T-cell (primary cell): ENCODE data around the gene FBXW7. TPM values are rescaled to one million over a fixed set of nuclear protein-coding genes. Genes with fewer than 3 reads are reported as not detected.

ENCODE experiments used
- ATAC-seq, 4 experiments: fragments of 200-7000 bp in 3 of 4; fragments of 150-1000 bp in 1 of 4; cut with Tn5 transposase; replicated peaks in 1 of 4; 1 replicate in 3 of 4; 2 replicates in 1 of 4; pipeline ENCODE4 v1.10.0; 2021; ENCODE audit warnings: moderate library complexity in 3 of 4, mild to moderate bottlenecking in 2 of 4, moderate number of reproducible peaks in 1 of 4
- CTCF ChIA-PET, 2 donors: fragments of 300-600 bp; sonication (Branson Sonifier 250); formaldehyde crosslinking; loops; one replicate each; lab custom pipeline; 2022; ENCODE audit warnings: antibody characterized with exemption in 2 of 2; lab: Charles Lee
- POLR2A ChIA-PET, 2 donors: fragments of 300-600 bp; sonication (Branson Sonifier 250); formaldehyde crosslinking; loops; one replicate each; lab custom pipeline; 2022; ENCODE audit warnings: antibody characterized with exemption in 2 of 2; lab: Charles Lee
- DNase-seq, 35 experiments: peaks; one replicate each; pipeline versions ENCODE4 v3.0.0 to v3.0.0-alpha.2; 2013 to 2023
- H3K27ac ChIP-seq: one replicate; pipeline ENCODE4 v1.5.1; 2013; ENCODE audit warnings: low read length
- H3K27me3 ChIP-seq, 2 experiments: replicated peaks in 1 of 2; 1 replicate in 1 of 2; 2 replicates in 1 of 2; pipeline versions ENCODE4 v1.6.1 to v1.7.0; 2013; ENCODE audit warnings: low read length in 1 of 2, mixed read lengths in 1 of 2; ENCODE audit not compliant: control insufficient read depth in 2 of 2, insufficient read depth in 2 of 2; ENCODE audit errors: extremely low read depth in 1 of 2
- H3K36me3 ChIP-seq, 2 donors: 1 replicate in 1 of 2; 2 replicates in 1 of 2; pipeline versions ENCODE4 v1.6.1 to v1.7.0; 2013; ENCODE audit warnings: low read length in 1 of 2; ENCODE audit not compliant: control insufficient read depth in 2 of 2, insufficient read depth in 1 of 2; ENCODE audit errors: extremely low read depth in 1 of 2
- H3K4me1 ChIP-seq, 2 experiments: 1 replicate in 1 of 2; 2 replicates in 1 of 2; pipeline versions ENCODE4 v1.6.1 to v1.7.0; 2013; ENCODE audit warnings: low read length in 2 of 2, mixed read lengths in 1 of 2; ENCODE audit not compliant: insufficient read depth in 2 of 2, control insufficient read depth in 1 of 2; ENCODE audit errors: extremely low read depth in 1 of 2
- H3K4me3 ChIP-seq, 2 donors: 1 replicate in 1 of 2; 2 replicates in 1 of 2; pipeline versions ENCODE4 v1.5.1 to v1.7.0; 2013; ENCODE audit warnings: mild to moderate bottlenecking in 2 of 2, low read length in 1 of 2, moderate library complexity in 1 of 2; ENCODE audit not compliant: control insufficient read depth in 1 of 2; ENCODE audit errors: extremely low read depth in 1 of 2
- H3K9me3 ChIP-seq: 2 replicates; pipeline ENCODE4 v1.7.0; 2013
- H3K27ac Mint-ChIP-seq, 2 donors: one replicate each; pipeline ENCODE4 v1.8.0; 2020 to 2021; ENCODE audit warnings: mild to moderate bottlenecking in 2 of 2, mixed read lengths in 2 of 2
- H3K27me3 Mint-ChIP-seq, 2 donors: one replicate each; pipeline ENCODE4 v1.8.0; 2021 to 2022; ENCODE audit warnings: mixed read lengths in 2 of 2
- H3K36me3 Mint-ChIP-seq: one replicate; pipeline ENCODE4 v1.8.0; 2021; ENCODE audit warnings: mixed read lengths
- H3K4me1 Mint-ChIP-seq, 3 donors: one replicate each; pipeline ENCODE4 v1.8.0; 2020 to 2022; ENCODE audit warnings: mixed read lengths in 3 of 3, mild to moderate bottlenecking in 1 of 3
- H3K4me3 Mint-ChIP-seq, 3 donors: one replicate each; pipeline ENCODE4 v1.8.0; 2020 to 2022; ENCODE audit warnings: mild to moderate bottlenecking in 3 of 3, mixed read lengths in 3 of 3, moderate library complexity in 3 of 3
- H3K9me3 Mint-ChIP-seq, 3 donors: one replicate each; pipeline ENCODE4 v1.8.0; 2020 to 2022; ENCODE audit warnings: mixed read lengths in 3 of 3
- WGBS: methylation state at CpG from one replicate; pipeline ENCODE4 v1.1.5; 2013; ENCODE audit warnings: missing lambda C conversion rate; ENCODE audit not compliant: insufficient coverage; 5-methylcytosine and 5-hydroxymethylcytosine counted together
- total RNA-seq, 35 experiments: library from RNA in 6 of 35; stranded (reverse) in 6 of 35; fragments of 120-200 nt in 1 of 35; gene quantifications; one replicate each; pipeline versions ENCODE4 v1.2.1 to v1.2.4 and lab custom pipeline; 2013 to 2026

Gene FBXW7
- total RNA-seq, 5 donors from 2014 or later (not counting 1 experiment from before 2014, with no cell fraction given): 91.9 to 131 (median 96.0) TPM

- H3K27ac ChIP-seq: no peak overlapping the region
- no peak overlapping the region for H3K4me3 ChIP-seq
- H3K27me3 ChIP-seq: no peaks in the 10 kb centered on the region
- no peak overlapping the region for H3K27ac Mint-ChIP-seq
- peaks cover 0 to 12% of the 10 kb centered on the region in 2 donors for H3K36me3 ChIP-seq
- H3K4me3 Mint-ChIP-seq: no peak overlapping the region
- no peaks in the 10 kb centered on the region for H3K9me3 Mint-ChIP-seq
- peaks cover 49 to 64% (median 57%) of the 10 kb centered on the region in 3 donors for H3K4me1 Mint-ChIP-seq
- ChIA-PET CTCF (interaction anchor here in 1 of 2 donors (0.6 kb wide), 1 partner anchor 100 kb away, joined by 4 read pairs; no protein-coding TSS in a partner anchor), POLR2A (no interaction called here)
- DNase-seq: no peak
- H3K27me3 Mint-ChIP-seq: no peaks in the 10 kb centered on the region
- no peak for ATAC-seq
- H3K36me3 Mint-ChIP-seq: peaks cover 10% of the 10 kb centered on the region
- H3K4me1 ChIP-seq: peaks cover 22 to 43% of the 10 kb centered on the region in 2 experiments
- H3K9me3 ChIP-seq: no peaks in the 10 kb centered on the region
- WGBS: over 99% methylated on average over 13 of the region's 13 CpGs
Measured at GRCh38 chr4:152540941-152541340, 5.0 kb upstream of the FBXW7 start.

GRCh38 chr4:152540293-152540674 is 4.4 kb upstream of the FBXW7 start:
- Histone ChIP-seq H3K27ac (no peak overlapping the region), H3K36me3 (peaks cover 0 to 12% of the 10 kb centered on the region in 2 donors), H3K4me3 (no peak overlapping the region), H3K27me3 (no peaks in the 10 kb centered on the region), H3K4me1 (peaks cover 22 to 43% of the 10 kb centered on the region in 2 experiments), H3K9me3 (no peaks in the 10 kb centered on the region)
- H3K4me1 Mint-ChIP-seq: peaks cover 48 to 60% (median 53%) of the 10 kb centered on the region in 3 donors
- H3K27me3 Mint-ChIP-seq: no peaks in the 10 kb centered on the region
- H3K36me3 Mint-ChIP-seq: peaks cover 10% of the 10 kb centered on the region
- 85% methylated on average over 4 of the region's 4 CpGs for WGBS
- DNase-seq (no peak), ATAC-seq (no peak)
- ChIA-PET POLR2A (no interaction called here), CTCF (interaction anchor here (0.6 to 6.3 kb wide), 2 partner anchors 38 to 41 kb away, joined by 6 to 53 read pairs; no protein-coding TSS in a partner anchor)
- peak overlapping the region; percentile 44 to 70 for H3K27ac Mint-ChIP-seq
- no peak overlapping the region for H3K4me3 Mint-ChIP-seq
- no peaks in the 10 kb centered on the region for H3K9me3 Mint-ChIP-seq

GRCh38 chr4:152539556-152540292 is 3.8 kb upstream of the FBXW7 start:
- H3K36me3 Mint-ChIP-seq: peaks cover 10% of the 10 kb centered on the region
- peak overlapping the region; percentile 86 to 93 for H3K27ac Mint-ChIP-seq
- WGBS: 98% methylated on average over 14 of the region's 16 CpGs
- no peak for ATAC-seq
- ChIA-PET POLR2A (interaction anchor here in 1 of 2 donors (0.7 kb wide), 1 partner anchor 38 kb away, joined by 3 read pairs; no protein-coding TSS in a partner anchor), CTCF (interaction anchor here (0.6 to 6.3 kb wide), 3 partner anchors 13 to 42 kb away, joined by 6 to 53 read pairs (median 7); no protein-coding TSS in a partner anchor)
- no peaks in the 10 kb centered on the region for H3K9me3 ChIP-seq
- no peaks in the 10 kb centered on the region for H3K27me3 Mint-ChIP-seq
- peaks cover 22 to 38% of the 10 kb centered on the region in 2 experiments for H3K4me1 ChIP-seq
- H3K27ac ChIP-seq: no peak overlapping the region
- H3K4me1 Mint-ChIP-seq: peaks cover 45 to 56% (median 49%) of the 10 kb centered on the region in 3 donors
- no peaks in the 10 kb centered on the region for H3K9me3 Mint-ChIP-seq
- H3K27me3 ChIP-seq: no peaks in the 10 kb centered on the region
- no peak overlapping the region for H3K4me3 ChIP-seq
- no peak for DNase-seq
- H3K4me3 Mint-ChIP-seq: peak overlapping the region in 1 of 3 donors; percentile 98
- peaks cover 0 to 12% of the 10 kb centered on the region in 2 donors for H3K36me3 ChIP-seq

GRCh38 chr4:152537881-152538280 is 2.0 kb upstream of the FBXW7 start:
- Mint-ChIP-seq H3K27me3 (no peaks in the 10 kb centered on the region), H3K27ac (peak overlapping the region; percentile 97 to 100), H3K9me3 (no peaks in the 10 kb centered on the region), H3K4me1 (peaks cover 57 to 63% (median 62%) of the 10 kb centered on the region in 3 donors), H3K4me3 (peak overlapping the region; percentile 97 to 98 (median 98)), H3K36me3 (peaks cover 10% of the 10 kb centered on the region)
- peak in 1 of 35 experiments; percentile 14 for DNase-seq
- POLR2A ChIA-PET: interaction anchor here in 1 of 2 donors (0.5 to 3.3 kb wide), 3 partner anchors 17 to 67 kb away, joined by 4 to 14 read pairs (median 4); no protein-coding TSS in a partner anchor
- no peaks in the 10 kb centered on the region for H3K9me3 ChIP-seq
- CTCF ChIA-PET: interaction anchor here (0.5 to 6.3 kb wide), 6 partner anchors 14 to 141 kb away, joined by 3 to 53 read pairs (median 3); partner anchors contain the start of gene TMEM154 (in 1 of the 2)
- no peaks in the 10 kb centered on the region for H3K27me3 ChIP-seq
- no CpG with 5 or more reads among the region's 1 CpG for WGBS
- H3K27ac ChIP-seq: peak overlapping the region; percentile 95
- no peak overlapping the region for H3K4me3 ChIP-seq
- H3K4me1 ChIP-seq: peaks cover 31 to 36% of the 10 kb centered on the region in 2 experiments
- no peak for ATAC-seq
- H3K36me3 ChIP-seq: peaks cover 0 to 12% of the 10 kb centered on the region in 2 donors

- Histone ChIP-seq H3K27ac (peak overlapping the region; percentile 95), H3K27me3 (no peaks in the 10 kb centered on the region), H3K36me3 (peaks cover 0 to 14% of the 10 kb centered on the region in 2 donors), H3K4me1 (peaks cover 34 to 38% of the 10 kb centered on the region in 2 experiments), H3K4me3 (peak overlapping the region; percentile 88 to 93), H3K9me3 (no peaks in the 10 kb centered on the region)
- POLR2A ChIA-PET: interaction anchor here (0.5 to 3.3 kb wide), 15 partner anchors 11 to 1503 kb away, joined by 3 to 14 read pairs (median 5); partner anchors contain the start of gene RPS3A (in 1 of the 2)
- Mint-ChIP-seq H3K36me3 (peaks cover 16% of the 10 kb centered on the region), H3K4me1 (peaks cover 63 to 75% (median 68%) of the 10 kb centered on the region in 3 donors), H3K27me3 (no peaks in the 10 kb centered on the region), H3K4me3 (peak overlapping the region; percentile 97 to 98 (median 98)), H3K9me3 (no peaks in the 10 kb centered on the region), H3K27ac (peak overlapping the region; percentile 97 to 100)
- ATAC-seq (peak; percentile 59 to 64 (median 60)), DNase-seq (peak in 29 of 35 experiments; percentile 53 to 85 (median 71))
- CTCF ChIA-PET: interaction anchor here (0.8 to 6.3 kb wide), 8 partner anchors 11 to 143 kb away, joined by 3 to 53 read pairs (median 4); partner anchors contain the start of gene TMEM154 (in 1 of the 2)
- WGBS: 0% methylated on average over 11 of the region's 24 CpGs
Measured at GRCh38 chr4:152536545-152537182, 772 bp upstream of the FBXW7 start.
